SW480 (cell line): ENCODE measurements around the gene C11orf65.

ENCODE experiments used
- DNase-seq: peaks from one replicate; pipeline ENCODE4 v3.0.0-alpha.2; 2016; ENCODE audit warnings: low spot score

The C11orf65 gene

DNA sequence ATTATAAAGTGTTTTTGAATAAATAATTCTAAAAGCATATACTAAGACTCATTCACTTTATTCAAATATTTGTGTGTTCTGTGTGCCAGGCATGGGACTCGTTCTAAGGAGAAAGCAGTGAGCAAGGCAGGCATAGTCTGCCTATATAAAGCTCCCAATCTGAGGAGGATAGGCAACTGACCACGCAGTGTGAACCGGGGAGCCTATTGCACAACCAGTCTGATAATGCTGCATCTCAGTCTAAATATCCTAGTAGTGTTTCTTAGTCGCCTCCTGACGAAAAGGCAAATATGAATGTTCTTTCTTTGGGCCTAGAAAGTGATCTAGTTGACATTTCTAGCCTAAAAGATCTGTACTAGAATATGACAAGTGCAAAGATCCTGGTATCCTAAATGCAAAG is 98.3 kb downstream of the C11orf65 start:
- DNase-seq: no peak

DNA sequence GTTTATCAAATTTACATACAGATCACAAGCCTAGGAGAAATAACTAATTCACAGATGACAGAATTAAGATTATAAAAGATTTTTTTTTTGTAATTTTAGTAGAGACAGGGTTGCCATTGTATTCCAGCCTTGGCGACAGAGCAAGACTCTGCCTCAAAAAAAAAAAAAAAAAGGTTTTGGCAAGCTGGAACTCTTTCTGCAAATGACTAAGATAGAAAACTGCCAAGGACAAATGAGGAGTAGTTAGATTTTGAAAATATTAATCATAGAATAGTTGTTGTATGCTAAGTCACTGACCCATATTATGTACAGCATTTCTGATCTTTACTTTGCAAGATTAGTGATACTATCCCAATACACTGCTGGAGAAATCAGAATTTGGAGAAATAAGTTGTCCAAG is 99.2 kb downstream of the C11orf65 start:
- no peak for DNase-seq

GRCh38 chr11:108364159-108364558 is 103.2 kb downstream of the C11orf65 start:
- DNase-seq: no peak

- DNase-seq: no peak
Measured at GRCh38 chr11:108351468-108351867, 115.9 kb downstream of the C11orf65 start.

- DNase-seq: no peak
Measured at GRCh38 chr11:108346451-108346850, 120.9 kb downstream of the C11orf65 start.

- DNase-seq: no peak
Measured at GRCh38 chr11:108345767-108346166, 121.6 kb downstream of the C11orf65 start.

GRCh38 chr11:108343714-108344113 is 123.6 kb downstream of the C11orf65 start:
- DNase-seq: no peak

GRCh38 chr11:108341654-108342053 is 125.7 kb downstream of the C11orf65 start:
- no peak for DNase-seq

- DNase-seq: peak; percentile 72
Measured at GRCh38 chr11:108340973-108341372, 126.4 kb downstream of the C11orf65 start.

DNA sequence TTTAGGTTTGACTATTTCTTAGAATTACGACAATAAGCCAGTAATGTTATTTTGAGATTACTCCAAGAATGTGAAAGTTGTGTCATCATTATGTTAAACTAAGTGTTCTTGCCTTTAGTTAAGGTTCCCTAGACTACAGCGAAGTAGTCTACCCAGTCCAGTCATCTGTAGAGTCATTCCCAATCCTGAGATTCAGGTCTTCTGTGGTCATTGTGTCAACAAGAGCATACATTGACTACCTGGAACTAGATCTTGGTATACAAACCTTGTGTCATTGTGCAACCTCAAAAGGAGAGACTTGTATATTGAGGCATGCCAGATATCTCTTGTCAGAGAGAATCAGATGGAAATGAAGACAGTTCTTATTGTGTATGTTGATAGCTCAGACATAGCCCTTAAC is 128.6 kb downstream of the C11orf65 start:
- no peak for DNase-seq

- no peak for DNase-seq
Measured at GRCh38 chr11:108333403-108333899, 133.9 kb downstream of the C11orf65 start.
